Superior temporal gyrus (tissue), 1 donor: ENCODE measurements around the gene NISCH.

Source experiments
- DNase-seq: peaks from one replicate; pipeline ENCODE4 v3.0.0-alpha.2; 2016; ENCODE audit errors: extremely low spot score

NISCH gene

DNA sequence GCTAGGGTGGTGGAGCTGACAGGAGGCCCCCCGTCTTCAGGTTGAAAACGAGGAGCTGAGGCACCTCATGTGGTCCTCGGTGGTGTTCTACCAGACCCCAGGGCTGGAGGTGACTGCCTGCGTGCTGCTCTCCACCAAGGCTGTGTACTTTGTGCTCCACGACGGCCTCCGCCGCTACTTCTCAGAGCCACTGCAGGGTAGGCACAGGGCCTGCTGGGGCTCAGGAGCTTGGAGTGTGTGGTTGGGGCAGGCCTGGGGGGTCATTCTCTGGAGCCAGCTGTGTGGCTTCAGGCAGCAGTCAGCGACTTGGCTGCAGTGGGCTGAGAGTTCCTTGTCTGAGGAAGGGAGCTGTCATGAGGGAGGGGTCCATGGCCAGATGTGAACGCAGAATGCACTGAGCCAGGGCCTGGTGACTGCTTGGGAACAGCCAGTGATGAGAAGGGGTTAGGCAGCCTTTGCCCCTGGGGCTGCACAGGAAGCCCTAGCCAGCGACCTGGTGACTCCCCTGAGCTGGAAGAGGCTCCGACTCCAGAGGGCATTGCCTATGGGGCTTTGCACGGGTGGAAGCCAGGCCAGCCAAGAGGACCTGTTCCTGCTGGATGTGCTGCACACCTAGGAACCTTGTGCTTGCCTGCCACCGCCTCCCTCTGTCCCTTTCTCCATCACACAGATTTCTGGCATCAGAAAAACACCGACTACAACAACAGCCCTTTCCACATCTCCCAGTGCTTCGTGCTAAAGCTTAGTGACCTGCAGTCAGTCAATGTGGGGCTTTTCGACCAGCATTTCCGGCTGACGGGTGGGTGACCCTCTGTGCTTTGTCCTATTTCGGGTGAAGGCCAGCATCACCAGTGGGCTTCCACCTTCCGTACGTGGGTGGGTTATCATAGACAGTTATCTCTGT lies 34.9 kb downstream of the NISCH start:
- no peak for DNase-seq

DNA sequence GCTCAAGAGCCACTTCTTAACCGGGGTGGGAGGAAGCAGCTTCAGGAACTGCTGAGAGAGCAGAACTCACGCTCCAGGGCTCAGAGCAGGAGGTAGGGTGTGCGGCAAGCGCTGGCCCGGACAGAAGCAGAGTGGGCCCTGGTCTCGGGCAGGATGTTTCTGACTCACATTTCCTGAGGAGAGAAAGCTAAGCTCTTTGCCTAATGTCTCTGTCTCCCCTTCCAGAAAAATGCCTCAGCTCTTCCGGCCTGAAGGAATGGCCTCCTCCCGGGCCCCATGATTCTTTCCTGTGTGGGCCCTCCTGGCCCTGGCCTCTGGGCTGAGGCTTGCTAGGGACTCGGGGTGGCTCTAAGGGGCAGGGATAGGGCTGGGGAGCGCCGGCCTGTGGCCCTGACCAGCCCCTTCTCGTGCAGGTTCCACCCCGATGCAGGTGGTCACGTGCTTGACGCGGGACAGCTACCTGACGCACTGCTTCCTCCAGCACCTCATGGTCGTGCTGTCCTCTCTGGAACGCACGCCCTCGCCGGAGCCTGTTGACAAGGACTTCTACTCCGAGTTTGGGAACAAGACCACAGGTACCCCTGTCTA lies 35.6 kb downstream of the NISCH start:
- peak; percentile 15 for DNase-seq

DNA sequence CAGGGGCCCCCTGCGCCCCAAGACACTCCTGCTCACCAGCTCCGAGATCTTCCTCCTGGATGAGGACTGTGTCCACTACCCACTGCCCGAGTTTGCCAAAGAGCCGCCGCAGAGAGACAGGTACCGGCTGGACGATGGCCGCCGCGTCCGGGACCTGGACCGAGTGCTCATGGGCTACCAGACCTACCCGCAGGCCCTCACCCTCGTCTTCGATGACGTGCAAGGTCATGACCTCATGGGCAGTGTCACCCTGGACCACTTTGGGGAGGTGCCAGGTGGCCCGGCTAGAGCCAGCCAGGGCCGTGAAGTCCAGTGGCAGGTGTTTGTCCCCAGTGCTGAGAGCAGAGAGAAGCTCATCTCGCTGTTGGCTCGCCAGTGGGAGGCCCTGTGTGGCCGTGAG lies 36.7 kb downstream of the NISCH start:
- DNase-seq = no peak

- no peak for DNase-seq
Measured at GRCh38 chr3:52493232-52494017, 38.0 kb downstream of the NISCH start.

DNA sequence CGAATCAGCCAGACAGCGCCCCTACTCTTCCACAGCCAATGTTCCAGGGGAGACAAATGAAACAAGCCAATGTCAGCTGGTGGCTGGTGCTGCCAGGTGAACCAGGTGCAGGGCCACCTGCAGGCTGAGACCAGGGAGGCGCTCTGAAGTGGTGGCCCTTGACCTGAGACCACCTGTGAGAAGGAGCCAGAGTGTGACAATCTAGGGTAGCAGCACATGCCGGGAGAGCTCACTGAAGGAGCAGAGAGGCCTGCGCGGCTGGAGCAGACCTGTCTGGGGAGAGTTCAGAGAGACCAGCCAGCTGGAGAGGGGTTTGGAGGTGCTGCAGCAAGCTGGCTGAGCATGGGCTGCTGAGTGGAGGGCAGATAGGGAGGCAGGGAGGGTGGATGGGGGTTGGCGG lies 39.0 kb downstream of the NISCH start:
- no peak for DNase-seq

DNA sequence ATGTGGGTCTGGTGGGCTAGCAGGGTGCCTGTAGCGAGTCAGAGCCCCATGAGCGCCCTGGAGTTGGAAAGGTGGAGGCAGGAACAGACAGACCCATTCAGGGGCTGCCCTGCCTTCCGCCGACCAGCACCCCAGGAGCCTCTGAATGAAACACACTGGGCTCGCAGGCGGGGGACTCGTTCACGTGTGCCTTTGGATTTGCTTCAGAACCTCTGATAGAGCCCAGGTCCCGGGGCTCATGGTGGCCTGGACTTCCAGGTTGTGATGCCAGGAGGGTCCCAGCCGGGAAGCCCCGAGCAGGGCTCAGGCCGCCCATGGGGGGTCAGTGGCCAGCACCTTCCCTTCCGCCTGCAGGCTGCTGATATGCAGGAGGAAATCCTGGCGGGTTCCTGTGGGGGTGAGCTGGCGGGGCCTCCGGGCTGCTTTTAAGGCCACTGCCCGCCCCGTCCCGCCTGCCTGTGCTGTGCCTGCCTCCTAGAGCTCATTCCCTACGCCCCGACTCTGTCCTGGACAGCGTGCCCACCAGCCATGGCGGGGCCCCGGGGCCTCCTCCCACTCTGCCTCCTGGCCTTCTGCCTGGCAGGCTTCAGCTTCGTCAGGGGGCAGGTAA lies 39.6 kb downstream of the NISCH start, which contains the start of gene STAB1:
Gene STAB1, plus strand, starts transcription at position 453 of the 610 bp plus-strand sequence. Its CDS starts 76 bp downstream, at position 529.
- no peak for DNase-seq

GRCh38 chr3:52495777-52496602 lies 40.6 kb downstream of the NISCH start:
- DNase-seq = no peak

DNA sequence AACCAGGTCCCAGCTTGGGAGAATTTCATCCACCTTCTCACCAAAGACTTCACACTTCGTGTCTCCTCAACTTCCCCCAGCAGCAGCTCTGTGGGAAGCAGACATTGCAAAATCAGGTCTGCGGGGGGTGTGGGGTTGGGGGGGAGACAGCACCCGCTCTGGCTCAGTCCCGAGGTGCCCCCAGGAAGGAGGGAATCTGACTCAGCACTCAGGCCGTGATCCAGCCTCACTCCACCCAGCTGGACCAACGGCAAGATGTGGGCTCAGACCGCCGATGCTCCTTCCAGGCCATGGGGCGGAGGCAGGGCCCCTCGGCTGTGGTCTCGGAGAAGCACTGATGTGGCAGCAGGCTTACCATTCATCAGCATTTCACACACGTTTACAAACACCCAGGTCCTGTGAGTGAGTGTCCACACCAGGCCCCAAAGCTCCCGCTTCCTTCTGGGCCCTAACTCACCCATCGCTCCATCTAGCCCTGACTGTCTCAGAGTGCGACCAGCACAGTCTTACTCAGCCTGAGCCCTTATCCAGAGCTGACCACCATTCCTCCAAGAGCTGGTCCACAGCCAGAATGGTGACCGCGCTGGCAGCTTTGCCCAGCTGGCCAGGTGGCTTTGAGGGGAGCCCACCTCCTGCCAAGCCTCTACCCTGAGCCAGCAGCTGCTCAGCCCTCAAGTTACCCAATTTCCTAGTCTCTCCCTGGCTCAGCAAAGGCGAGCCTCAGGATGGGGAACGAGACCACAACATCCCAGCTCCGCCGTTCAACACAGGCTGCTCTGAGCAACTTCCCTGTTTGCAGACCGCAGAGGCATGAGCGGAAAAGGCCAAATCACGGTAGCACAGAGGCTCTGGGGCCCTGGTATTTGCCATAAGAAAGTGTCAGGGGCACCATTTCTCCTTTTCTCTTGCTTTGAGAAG lies 43.0 kb downstream of the NISCH start:
- peak; percentile 13 for DNase-seq

- no peak for DNase-seq
Measured at GRCh38 chr3:52501046-52501445, 45.6 kb downstream of the NISCH start.

DNA sequence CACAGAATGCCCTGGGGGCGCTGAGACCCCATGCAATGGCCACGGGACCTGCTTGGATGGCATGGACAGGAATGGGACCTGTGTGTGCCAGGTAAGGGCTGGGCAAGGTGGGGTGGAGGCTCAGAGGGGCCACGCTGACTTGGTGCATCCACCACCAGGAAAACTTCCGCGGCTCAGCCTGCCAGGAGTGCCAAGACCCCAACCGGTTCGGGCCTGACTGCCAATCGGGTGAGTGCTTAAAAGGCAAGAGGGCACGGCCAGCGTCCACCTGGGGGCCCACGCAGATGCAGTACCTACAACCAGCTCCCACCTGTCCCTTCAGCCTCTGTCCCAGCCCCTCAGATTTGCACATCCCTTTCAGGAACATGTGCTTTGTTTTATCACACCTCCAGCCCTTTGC lies 46.6 kb downstream of the NISCH start:
- DNase-seq = no peak

GRCh38 chr3:52502808-52503350 lies 47.5 kb downstream of the NISCH start:
- DNase-seq = no peak

DNA sequence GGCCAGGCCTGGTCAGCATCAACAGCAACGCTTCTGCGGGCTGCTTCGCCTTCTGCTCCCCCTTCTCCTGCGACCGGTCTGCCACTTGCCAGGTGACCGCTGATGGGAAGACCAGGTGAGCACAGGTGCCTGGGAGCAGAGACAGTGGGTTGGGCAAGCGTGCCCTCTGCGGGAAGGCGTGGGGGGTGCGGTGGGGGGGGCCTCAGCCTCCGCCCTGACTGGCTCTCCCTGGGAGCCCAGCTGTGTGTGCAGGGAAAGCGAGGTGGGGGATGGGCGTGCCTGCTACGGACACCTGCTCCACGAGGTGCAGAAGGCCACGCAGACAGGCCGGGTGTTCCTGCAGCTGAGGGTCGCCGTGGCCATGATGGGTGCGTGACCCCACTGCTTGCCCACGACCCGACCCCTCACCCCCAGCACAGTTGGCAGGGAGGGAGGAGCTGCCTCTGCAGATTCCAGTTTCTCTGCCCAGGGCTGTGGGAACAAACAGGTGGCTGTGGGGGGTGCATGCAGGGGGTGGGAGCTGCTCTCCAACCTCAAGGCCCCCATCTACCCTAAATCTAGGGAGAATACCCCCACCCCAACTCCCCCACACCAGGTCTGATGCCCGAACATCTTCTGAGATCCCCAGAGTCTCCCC lies 48.5 kb downstream of the NISCH start:
- DNase-seq = no peak

DNA sequence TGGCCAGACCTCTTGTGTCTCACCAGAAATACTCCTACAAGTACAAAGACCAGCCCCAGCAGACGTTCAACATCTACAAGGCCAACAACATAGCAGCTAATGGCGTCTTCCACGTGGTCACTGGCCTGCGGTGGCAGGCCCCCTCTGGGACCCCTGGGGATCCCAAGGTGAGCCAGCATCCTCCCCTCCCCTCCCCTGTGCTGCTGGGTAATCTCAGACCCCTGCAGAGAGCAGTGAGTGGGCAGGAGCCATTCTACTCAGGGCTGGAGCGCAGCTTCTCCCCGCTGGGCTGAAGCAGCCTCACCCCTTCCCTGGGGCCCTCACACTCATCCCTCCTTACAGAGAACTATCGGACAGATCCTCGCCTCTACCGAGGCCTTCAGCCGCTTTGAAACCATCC lies 49.6 kb downstream of the NISCH start:
- DNase-seq = no peak

GRCh38 chr3:52506266-52506966 lies 51.0 kb downstream of the NISCH start:
- no peak for DNase-seq

- DNase-seq = no peak
Measured at GRCh38 chr3:52507359-52507758, 52.0 kb downstream of the NISCH start.

DNA sequence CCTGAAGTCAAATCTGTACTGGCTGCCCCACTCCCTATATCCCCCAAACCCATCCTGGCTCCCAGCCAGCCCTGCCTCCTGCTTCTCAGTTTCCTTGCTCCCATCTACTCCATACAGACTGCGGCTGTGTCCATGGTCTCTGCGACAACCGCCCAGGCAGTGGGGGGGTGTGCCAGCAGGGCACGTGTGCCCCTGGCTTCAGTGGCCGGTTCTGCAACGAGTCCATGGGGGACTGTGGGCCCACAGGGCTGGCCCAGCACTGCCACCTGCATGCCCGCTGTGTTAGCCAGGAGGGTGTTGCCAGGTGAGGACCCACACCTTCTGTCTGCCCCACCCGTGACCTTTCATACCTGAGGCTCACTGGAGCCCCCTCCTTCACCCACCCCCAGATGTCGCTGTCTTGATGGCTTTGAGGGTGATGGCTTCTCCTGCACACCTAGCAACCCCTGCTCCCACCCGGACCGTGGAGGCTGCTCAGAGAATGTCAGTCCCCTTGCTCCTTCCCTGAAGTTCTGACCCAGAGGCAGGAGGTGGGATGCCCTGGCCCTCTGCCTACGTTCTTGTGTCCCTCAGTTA lies 54.4 kb downstream of the NISCH start:
- DNase-seq = no peak

DNA sequence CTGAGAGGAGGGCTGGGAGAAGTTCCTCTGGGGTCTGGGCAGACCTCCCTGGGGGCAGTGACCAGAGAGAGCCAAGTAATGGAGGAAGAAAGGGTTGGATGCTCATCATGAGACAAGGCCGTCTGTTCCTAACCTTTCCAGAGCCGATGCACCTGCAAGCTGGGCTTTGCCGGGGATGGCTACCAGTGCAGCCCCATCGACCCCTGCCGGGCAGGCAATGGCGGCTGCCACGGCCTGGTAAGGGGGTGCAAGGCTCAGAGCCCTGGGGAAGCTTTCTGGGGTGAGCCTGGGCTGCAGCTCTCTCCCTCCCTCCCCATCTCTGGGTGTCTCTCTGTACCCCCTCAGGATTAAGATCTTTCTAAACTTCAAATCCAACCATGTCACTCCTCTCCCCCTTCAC lies 56.1 kb downstream of the NISCH start:
- DNase-seq = no peak

GRCh38 chr3:52512105-52512504 lies 56.7 kb downstream of the NISCH start:
- DNase-seq = no peak
